ENCODE data around the gene PTCD2. TPM values are rescaled to one million over a fixed set of nuclear protein-coding genes. Genes with fewer than 3 reads are reported as not detected.

The PTCD2 gene
- total RNA-seq, 4 donors from 2014 or later: 1.5 to 9.5 (median 2.9) TPM

GRCh38 chr5:72407078-72407477 is 86.9 kb downstream of the PTCD2 start:
- DNase-seq: no peak
- H3K27me3 ChIP-seq: no peaks in the 10 kb centered on the region
- intact Hi-C loops (cut with DNase I; ENCODE audit: low total_unique reads) (no loop called here), in situ Hi-C loops (cut with MboI; ENCODE audit: low pct_ligation_motif_present in 1 of 4, low pct_unique_long_range_greater_than_20kb in 1 of 4, low sequenced_read_pairs in 3 of 4) (no loop called here)
- no peak overlapping the region for H3K4me3 ChIP-seq
- no peaks in the 10 kb centered on the region for H3K4me1 ChIP-seq
- H3K36me3 ChIP-seq: no peaks in the 10 kb centered on the region
- 82 to 88% methylated on average over 3 of the region's 3 CpGs for WGBS, 2 donors (ENCODE audit: low coverage in 1 of 2)
- H3K9me3 ChIP-seq: no peaks in the 10 kb centered on the region
- no peak overlapping the region for H3K27ac ChIP-seq
- TF ChIP-seq POLR2A (IDR thresholded peaks at IDR 0.05): no peak
- no peak for TF ChIP-seq POLR2AphosphoS5 (IDR thresholded peaks at IDR 0.05)
- no peak for TF ChIP-seq CTCF (IDR thresholded peaks at IDR 0.05)
- no peak for TF ChIP-seq EP300 (IDR thresholded peaks at IDR 0.05; ENCODE audit: low read depth)

GRCh38 chr5:72407541-72407940 is 87.4 kb downstream of the PTCD2 start:
- no peak overlapping the region for H3K4me3 ChIP-seq
- intact Hi-C loops (cut with DNase I; ENCODE audit: low total_unique reads) (no loop called here), in situ Hi-C loops (cut with MboI; ENCODE audit: low pct_ligation_motif_present in 1 of 4, low pct_unique_long_range_greater_than_20kb in 1 of 4, low sequenced_read_pairs in 3 of 4) (no loop called here)
- no peaks in the 10 kb centered on the region for H3K27me3 ChIP-seq
- H3K4me1 ChIP-seq: no peaks in the 10 kb centered on the region
- no peaks in the 10 kb centered on the region for H3K36me3 ChIP-seq
- no peaks in the 10 kb centered on the region for H3K9me3 ChIP-seq
- TF ChIP-seq POLR2A (IDR thresholded peaks at IDR 0.05) (no peak), POLR2AphosphoS5 (IDR thresholded peaks at IDR 0.05) (no peak), EP300 (IDR thresholded peaks at IDR 0.05; ENCODE audit: low read depth) (no peak)
- DNase-seq: no peak
- WGBS, 2 donors (ENCODE audit: low coverage in 1 of 2): 67 to 82% methylated on average over 1 to 2 of the region's 2 CpGs
- no peak overlapping the region for H3K27ac ChIP-seq

- no peaks in the 10 kb centered on the region for H3K4me1 ChIP-seq
- intact Hi-C loops (cut with DNase I; ENCODE audit: low total_unique reads): no loop called here
- no peak overlapping the region for H3K27ac ChIP-seq
- H3K27me3 ChIP-seq: no peaks in the 10 kb centered on the region
- no peak for DNase-seq
- no peaks in the 10 kb centered on the region for H3K36me3 ChIP-seq
- in situ Hi-C loops (cut with MboI; ENCODE audit: low pct_ligation_motif_present in 1 of 4, low pct_unique_long_range_greater_than_20kb in 1 of 4, low sequenced_read_pairs in 3 of 4): no loop called here
- TF ChIP-seq EP300 (IDR thresholded peaks at IDR 0.05; ENCODE audit: low read depth): no peak
- no peak for TF ChIP-seq POLR2A (IDR thresholded peaks at IDR 0.05)
- TF ChIP-seq POLR2AphosphoS5 (IDR thresholded peaks at IDR 0.05): no peak
- no peak for TF ChIP-seq CTCF (IDR thresholded peaks at IDR 0.05)
- no peak overlapping the region for H3K4me3 ChIP-seq
- WGBS, 2 donors (ENCODE audit: low coverage in 1 of 2): 85 to 100% methylated on average over 1 to 5 of the region's 5 CpGs
- no peaks in the 10 kb centered on the region for H3K9me3 ChIP-seq
Measured at GRCh38 chr5:72408127-72408526, 88.0 kb downstream of the PTCD2 start.

- no peaks in the 10 kb centered on the region for H3K4me1 ChIP-seq
- intact Hi-C loops (cut with DNase I; ENCODE audit: low total_unique reads): no loop called here
- no peak for DNase-seq
- in situ Hi-C loops (cut with MboI; ENCODE audit: low pct_ligation_motif_present in 1 of 4, low pct_unique_long_range_greater_than_20kb in 1 of 4, low sequenced_read_pairs in 3 of 4): no loop called here
- no peaks in the 10 kb centered on the region for H3K27me3 ChIP-seq
- no peaks in the 10 kb centered on the region for H3K9me3 ChIP-seq
- no peak overlapping the region for H3K27ac ChIP-seq
- H3K36me3 ChIP-seq: no peaks in the 10 kb centered on the region
- H3K4me3 ChIP-seq: no peak overlapping the region
- no peak for TF ChIP-seq POLR2A (IDR thresholded peaks at IDR 0.05)
- TF ChIP-seq CTCF (IDR thresholded peaks at IDR 0.05): no peak
- no peak for TF ChIP-seq EP300 (IDR thresholded peaks at IDR 0.05; ENCODE audit: low read depth)
- no peak for TF ChIP-seq POLR2AphosphoS5 (IDR thresholded peaks at IDR 0.05)
- 60 to 70% methylated on average over 4 of the region's 4 CpGs for WGBS, 2 donors (ENCODE audit: low coverage in 1 of 2)
Measured at GRCh38 chr5:72408603-72409002, 88.4 kb downstream of the PTCD2 start.

GRCh38 chr5:72410688-72411295 is 90.6 kb downstream of the PTCD2 start:
- Histone ChIP-seq H3K27ac (no peak overlapping the region), H3K36me3 (no peaks in the 10 kb centered on the region), H3K4me1 (no peaks in the 10 kb centered on the region), H3K4me3 (no peak overlapping the region), H3K27me3 (no peaks in the 10 kb centered on the region), H3K9me3 (no peaks in the 10 kb centered on the region)
- intact Hi-C loops (cut with DNase I; ENCODE audit: low total_unique reads): no loop called here
- in situ Hi-C loops (cut with MboI; ENCODE audit: low pct_ligation_motif_present in 1 of 4, low pct_unique_long_range_greater_than_20kb in 1 of 4, low sequenced_read_pairs in 3 of 4): no loop called here
- no peak for DNase-seq
- TF ChIP-seq POLR2A (IDR thresholded peaks at IDR 0.05) (no peak), CTCF (IDR thresholded peaks at IDR 0.05) (no peak), POLR2AphosphoS5 (IDR thresholded peaks at IDR 0.05) (no peak), EP300 (IDR thresholded peaks at IDR 0.05; ENCODE audit: low read depth) (no peak)
- 60 to 76% methylated on average over 4 of the region's 4 CpGs for WGBS, 2 donors (ENCODE audit: low coverage in 1 of 2)
